Measurements from ENCODE around the gene CHEK1.
A peak's percentile ranks its signal among the peaks of the same experiment; 100 is the strongest.
"Not testable (repeated sequence)": the region's sequence is repeated elsewhere in the genome, so short reads cannot be mapped to it uniquely, and the experiment has no call there.

The CHEK1 gene

GRCh38 chr11:125624756-125625213, at the start of gene CHEK1:
TSS of gene CHEK1 (plus strand) at chr11:125625163. CDS start at chr11:125626769, 1,606 bp downstream.
- FAIRE-seq: no peak

- not testable (repeated sequence) for FAIRE-seq
These were observed 47.8 kb upstream of the CHEK1 start for GRCh38 chr11:125577181-125577580.

GRCh38 chr11:125578783-125579182, 46.2 kb upstream of the CHEK1 start:
- FAIRE-seq: peak; percentile 45

GRCh38 chr11:125579811-125580210, 45.2 kb upstream of the CHEK1 start:
- FAIRE-seq: no peak

GRCh38 chr11:125583496-125583895, 41.5 kb upstream of the CHEK1 start:
- FAIRE-seq: no peak

- FAIRE-seq: no peak
These were observed 39.5 kb upstream of the CHEK1 start for GRCh38 chr11:125585487-125585886.

GRCh38 chr11:125586623-125587022, 38.3 kb upstream of the CHEK1 start:
- no peak for FAIRE-seq

- FAIRE-seq: no peak
These were observed 37.5 kb upstream of the CHEK1 start for GRCh38 chr11:125587480-125587879.

- FAIRE-seq: no peak
These were observed 36.5 kb upstream of the CHEK1 start for GRCh38 chr11:125588505-125588904.

GRCh38 chr11:125591649-125592304, 33.2 kb upstream of the CHEK1 start:
- no peak for FAIRE-seq

GRCh38 chr11:125592305-125593113, 32.5 kb upstream of the CHEK1 start, which contains the start of gene STT3A:
TSS of gene STT3A (plus strand) at chr11:125592852. CDS start at chr11:125595916, 3,064 bp downstream.
- FAIRE-seq: peak; percentile 99

GRCh38 chr11:125593114-125593820, 31.7 kb upstream of the CHEK1 start:
- no peak for FAIRE-seq

GRCh38 chr11:125594958-125595357, 30.0 kb upstream of the CHEK1 start:
- FAIRE-seq: no peak

- FAIRE-seq: no peak
These were observed 24.3 kb upstream of the CHEK1 start for GRCh38 chr11:125600663-125601062.

GRCh38 chr11:125603207-125603606, 21.8 kb upstream of the CHEK1 start:
- FAIRE-seq: no peak

- no peak for FAIRE-seq
These were observed 19.5 kb upstream of the CHEK1 start for GRCh38 chr11:125605417-125605816.

- FAIRE-seq: no peak
These were observed 15.4 kb upstream of the CHEK1 start for GRCh38 chr11:125609545-125609944.

- no peak for FAIRE-seq
These were observed 6.6 kb upstream of the CHEK1 start for GRCh38 chr11:125618383-125618782.

- FAIRE-seq: no peak
These were observed 3.0 kb upstream of the CHEK1 start for GRCh38 chr11:125621995-125622394.

GRCh38 chr11:125623064-125623463, 1.9 kb upstream of the CHEK1 start:
- no peak for FAIRE-seq

GRCh38 chr11:125625225-125625629, 264 bp downstream of the CHEK1 start:
- no peak for FAIRE-seq

GRCh38 chr11:125625630-125626287, 796 bp downstream of the CHEK1 start:
- no peak for FAIRE-seq
